T-helper 1 cell treated with Interleukin-12 subunit alpha and Interleukin-12 subunit beta and Interleukin-4 antibody, amounts not matched to agents 30 μg/mL and 1 μg/mL, for 36 hours (primary cell): Measurements from ENCODE around the gene RELB.
"Not testable (repeated sequence)": the region's sequence is repeated elsewhere in the genome, so short reads cannot be mapped to it uniquely, and the experiment has no call there.

Experiments
- H3K27ac Mint-ChIP-seq: one replicate; pipeline ENCODE4 v1.8.0; 2021; ENCODE audit warnings: mild to moderate bottlenecking, mixed read lengths
- H3K27me3 Mint-ChIP-seq: one replicate; pipeline ENCODE4 v1.8.0; 2021; ENCODE audit warnings: low read depth, mixed read lengths
- H3K36me3 Mint-ChIP-seq: one replicate; pipeline ENCODE4 v1.8.0; 2021; ENCODE audit warnings: low read depth, mixed read lengths
- H3K4me1 Mint-ChIP-seq: one replicate; pipeline ENCODE4 v1.8.0; 2021; ENCODE audit warnings: low read depth, mixed read lengths
- H3K4me3 Mint-ChIP-seq: one replicate; pipeline ENCODE4 v1.8.0; 2021; ENCODE audit warnings: mild to moderate bottlenecking, moderate library complexity, mixed read lengths
- H3K9me3 Mint-ChIP-seq: one replicate; pipeline ENCODE4 v1.8.0; 2021; ENCODE audit warnings: mixed read lengths

The RELB gene

GRCh38 chr19:44993926-44994537 lies 7.2 kb upstream of the RELB start:
- H3K27ac Mint-ChIP-seq: no peak overlapping the region
- H3K4me1 Mint-ChIP-seq: peaks cover under 1% of the 10 kb centered on the region
- no peaks in the 10 kb centered on the region for H3K27me3 Mint-ChIP-seq
- peaks cover 13% of the 10 kb centered on the region for H3K36me3 Mint-ChIP-seq
- H3K4me3 Mint-ChIP-seq: no peak overlapping the region
- H3K9me3 Mint-ChIP-seq: no peaks in the 10 kb centered on the region

DNA sequence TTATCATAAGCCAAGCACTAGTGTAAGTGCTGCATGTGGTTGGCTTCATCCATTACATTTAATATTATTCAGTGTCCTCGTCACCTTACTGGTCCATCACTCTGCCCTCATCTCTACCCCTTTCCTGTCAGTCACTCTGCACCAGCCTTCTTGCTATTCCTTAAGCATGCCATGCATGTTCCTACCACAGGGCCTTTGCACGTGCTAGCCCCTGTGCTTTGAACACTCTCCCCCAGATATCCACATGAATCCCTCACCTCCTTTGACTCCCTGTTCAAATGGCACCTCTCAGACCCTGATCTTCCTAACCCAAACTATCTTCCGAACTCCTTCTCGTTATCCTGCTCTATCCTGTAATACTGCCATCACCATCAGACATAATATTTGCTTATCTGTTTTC lies 3.2 kb upstream of the RELB start:
- H3K27ac Mint-ChIP-seq: peak overlapping the region; percentile 2
- H3K4me3 Mint-ChIP-seq: no peak overlapping the region
- no peaks in the 10 kb centered on the region for H3K9me3 Mint-ChIP-seq
- no peaks in the 10 kb centered on the region for H3K27me3 Mint-ChIP-seq
- peaks cover 13% of the 10 kb centered on the region for H3K4me1 Mint-ChIP-seq
- peaks cover 6% of the 10 kb centered on the region for H3K36me3 Mint-ChIP-seq

GRCh38 chr19:44999131-44999925 lies 1.9 kb upstream of the RELB start:
- H3K4me1 Mint-ChIP-seq: peaks cover 15% of the 10 kb centered on the region
- H3K4me3 Mint-ChIP-seq, H3K27me3 Mint-ChIP-seq, H3K36me3 Mint-ChIP-seq, H3K9me3 Mint-ChIP-seq: not testable (repeated sequence)
- peak overlapping the region; percentile 80 for H3K27ac Mint-ChIP-seq

DNA sequence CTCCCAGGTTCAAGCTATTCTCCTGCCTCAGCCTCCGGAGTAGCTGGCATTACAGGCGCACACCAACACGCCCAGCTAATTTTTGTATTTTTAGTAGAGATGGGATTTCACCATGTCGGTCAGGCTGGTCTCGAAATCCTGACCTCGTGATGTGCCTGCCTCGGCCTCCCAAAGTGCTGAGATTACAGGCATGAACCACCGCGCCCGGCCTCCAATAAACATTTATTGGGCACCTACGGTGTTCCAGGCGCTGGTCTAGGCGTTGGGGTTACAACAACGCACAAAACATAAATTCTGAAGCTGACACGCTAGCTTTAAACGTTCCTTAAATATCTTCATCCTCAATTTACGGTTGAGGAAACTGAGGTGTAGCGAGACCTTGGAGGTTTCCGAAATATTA lies 599 bp upstream of the RELB start:
- H3K36me3 Mint-ChIP-seq: not testable (repeated sequence)
- peak overlapping the region; percentile 54 for H3K4me3 Mint-ChIP-seq

DNA sequence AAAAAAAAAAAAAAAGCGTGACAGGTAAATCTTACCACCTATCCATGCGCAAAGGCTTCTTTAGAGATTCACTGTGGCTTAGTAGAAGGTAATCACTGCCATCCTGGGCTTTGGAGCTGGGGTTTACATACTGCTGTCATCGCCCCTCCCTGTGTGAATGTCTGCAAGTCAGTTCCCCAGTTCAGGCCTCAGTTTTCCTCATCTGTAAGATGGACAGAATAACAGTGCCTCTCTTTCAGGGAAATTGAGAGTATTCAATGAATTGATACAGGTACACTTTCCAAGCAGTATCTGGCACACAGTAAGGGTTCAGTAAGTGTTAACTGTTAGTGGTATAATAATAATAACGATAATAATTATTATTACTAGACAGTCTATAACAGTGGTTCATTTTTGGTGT lies 2.2 kb downstream of the RELB start:
- no peak overlapping the region for H3K27ac Mint-ChIP-seq
- H3K4me3 Mint-ChIP-seq: no peak overlapping the region

More for the DNA sequence above, 599 bp upstream of the RELB start:
- Mint-ChIP-seq H3K4me1 (peaks cover 16% of the 10 kb centered on the region), H3K27ac (peak overlapping the region; percentile 80)
- not testable (repeated sequence) for H3K27me3 Mint-ChIP-seq, H3K9me3 Mint-ChIP-seq

GRCh38 chr19:45005787-45006186 lies 4.5 kb downstream of the RELB start:
- Mint-ChIP-seq H3K36me3 (peaks cover 25% of the 10 kb centered on the region), H3K4me1 (peaks cover 15% of the 10 kb centered on the region), H3K4me3 (no peak overlapping the region), H3K27me3 (no peaks in the 10 kb centered on the region), H3K27ac (no peak overlapping the region), H3K9me3 (no peaks in the 10 kb centered on the region)

More for the DNA sequence above, 2.2 kb downstream of the RELB start:
- Mint-ChIP-seq H3K9me3 (no peaks in the 10 kb centered on the region), H3K4me1 (peaks cover 21% of the 10 kb centered on the region), H3K36me3 (peaks cover 17% of the 10 kb centered on the region), H3K27me3 (no peaks in the 10 kb centered on the region)

GRCh38 chr19:45008552-45008951 lies 7.3 kb downstream of the RELB start:
- no peak overlapping the region for H3K4me3 Mint-ChIP-seq
- no peaks in the 10 kb centered on the region for H3K27me3 Mint-ChIP-seq
- H3K4me1 Mint-ChIP-seq: peaks cover 7% of the 10 kb centered on the region
- H3K9me3 Mint-ChIP-seq: no peaks in the 10 kb centered on the region
- no peak overlapping the region for H3K27ac Mint-ChIP-seq
- peaks cover 27% of the 10 kb centered on the region for H3K36me3 Mint-ChIP-seq

- Mint-ChIP-seq H3K4me1 (peaks cover 7% of the 10 kb centered on the region), H3K27me3 (no peaks in the 10 kb centered on the region), H3K4me3 (no peak overlapping the region), H3K27ac (peak overlapping the region; percentile 26), H3K36me3 (peaks cover 32% of the 10 kb centered on the region), H3K9me3 (no peaks in the 10 kb centered on the region)
Observed at GRCh38 chr19:45009625-45010255, 8.5 kb downstream of the RELB start.

DNA sequence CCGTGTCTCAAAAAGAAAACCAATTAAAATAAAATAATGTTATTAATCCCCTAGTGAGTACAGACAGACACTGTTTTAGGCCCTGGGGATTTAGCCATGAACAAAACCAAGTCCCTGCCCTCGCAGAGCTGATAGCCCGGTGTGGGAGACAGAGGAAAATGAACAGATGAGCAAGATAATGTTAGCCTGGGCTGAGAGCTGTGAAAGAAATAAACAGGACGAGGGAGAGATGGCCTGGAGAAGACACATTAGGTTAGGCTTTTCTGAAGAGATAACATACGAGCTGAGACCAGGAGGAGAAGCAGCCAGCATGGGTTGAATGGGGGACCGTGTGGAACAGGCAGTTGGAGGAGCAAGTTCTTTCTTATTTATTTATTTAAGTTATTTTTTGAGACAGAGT lies 9.0 kb downstream of the RELB start:
- Mint-ChIP-seq H3K27me3 (no peaks in the 10 kb centered on the region), H3K4me1 (peaks cover 7% of the 10 kb centered on the region), H3K27ac (peak overlapping the region; percentile 34), H3K4me3 (no peak overlapping the region), H3K9me3 (no peaks in the 10 kb centered on the region), H3K36me3 (peaks cover 32% of the 10 kb centered on the region)

GRCh38 chr19:45011959-45012358 lies 10.7 kb downstream of the RELB start:
- Mint-ChIP-seq H3K9me3 (no peaks in the 10 kb centered on the region), H3K27ac (no peak overlapping the region), H3K36me3 (peaks cover 30% of the 10 kb centered on the region), H3K27me3 (no peaks in the 10 kb centered on the region), H3K4me1 (peaks cover 8% of the 10 kb centered on the region), H3K4me3 (no peak overlapping the region)

DNA sequence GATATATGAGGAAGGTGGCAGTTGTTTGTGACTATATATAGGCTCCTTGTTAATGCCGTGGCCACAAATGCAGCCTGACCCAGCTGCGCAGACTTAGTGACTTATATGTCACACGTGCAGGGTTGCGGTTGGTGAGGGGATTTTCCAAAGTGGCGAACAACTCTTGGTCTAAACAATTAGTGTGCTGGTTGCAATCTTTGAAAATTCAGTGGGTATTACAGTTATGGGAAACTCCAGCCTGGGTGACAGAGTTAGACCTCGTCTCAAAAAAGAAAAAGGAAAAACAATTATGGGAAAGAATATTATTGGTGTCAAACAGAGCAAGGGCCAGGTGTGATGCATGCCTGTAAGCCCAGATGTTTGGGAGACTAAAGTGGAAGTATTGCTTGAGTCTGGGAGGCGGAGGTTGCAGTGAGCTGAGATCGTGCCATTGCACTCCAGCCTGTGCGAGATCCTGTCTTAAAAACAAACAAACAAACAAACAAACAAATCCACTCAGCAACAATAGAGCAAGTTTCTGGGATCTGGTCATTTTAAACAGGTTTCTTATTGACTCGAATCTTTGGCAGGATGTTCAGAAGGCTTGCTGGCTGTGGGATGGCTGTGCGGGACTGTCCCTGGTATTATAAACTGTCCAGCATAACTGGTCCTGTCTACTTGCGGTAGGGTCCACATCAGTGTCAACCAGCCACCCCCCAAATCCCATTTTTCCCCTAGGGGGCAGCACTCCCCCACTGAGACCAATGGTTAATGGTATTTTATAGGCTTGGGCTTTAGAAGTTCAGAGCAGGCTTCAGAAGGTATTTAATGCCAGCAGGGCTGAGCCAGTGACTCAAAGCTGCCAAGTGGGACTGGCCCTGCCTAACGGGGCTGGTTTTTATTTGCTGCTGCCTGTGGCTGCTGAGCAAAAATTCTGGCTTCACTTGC lies 15.4 kb downstream of the RELB start:
- H3K27me3 Mint-ChIP-seq: no peaks in the 10 kb centered on the region
- H3K27ac Mint-ChIP-seq: peak overlapping the region; percentile 83
- no peaks in the 10 kb centered on the region for H3K9me3 Mint-ChIP-seq
- H3K4me1 Mint-ChIP-seq: peaks cover 8% of the 10 kb centered on the region
- peaks cover 25% of the 10 kb centered on the region for H3K36me3 Mint-ChIP-seq
- H3K4me3 Mint-ChIP-seq: peak overlapping the region; percentile 43

- no peaks in the 10 kb centered on the region for H3K9me3 Mint-ChIP-seq
- no peak overlapping the region for H3K4me3 Mint-ChIP-seq
- H3K27ac Mint-ChIP-seq: no peak overlapping the region
- H3K4me1 Mint-ChIP-seq: peaks cover 8% of the 10 kb centered on the region
- H3K36me3 Mint-ChIP-seq: peaks cover 18% of the 10 kb centered on the region
- no peaks in the 10 kb centered on the region for H3K27me3 Mint-ChIP-seq
Observed at GRCh38 chr19:45019187-45019586, 17.9 kb downstream of the RELB start.

DNA sequence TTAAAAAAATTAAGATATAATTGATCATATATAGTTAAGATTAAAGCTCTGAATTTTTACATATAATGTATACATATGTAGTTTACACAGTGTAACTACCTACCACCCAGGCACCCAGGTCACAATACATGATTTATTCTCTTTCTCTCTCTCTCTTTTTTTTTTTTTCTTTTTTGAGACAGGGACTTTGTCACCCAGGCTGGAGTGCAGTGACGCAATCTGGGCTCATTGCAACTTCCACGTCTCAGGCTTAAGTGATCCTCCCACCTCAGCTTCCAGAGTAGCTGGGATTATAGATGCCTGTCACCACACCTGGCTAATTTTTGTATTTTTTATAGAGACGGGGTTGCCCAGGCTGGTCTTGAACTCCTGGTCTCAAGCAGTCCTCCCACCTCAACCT lies 18.8 kb downstream of the RELB start:
- Mint-ChIP-seq H3K36me3 (peaks cover 19% of the 10 kb centered on the region), H3K27me3 (no peaks in the 10 kb centered on the region), H3K4me3 (no peak overlapping the region), H3K4me1 (peaks cover 8% of the 10 kb centered on the region), H3K27ac (no peak overlapping the region), H3K9me3 (no peaks in the 10 kb centered on the region)

- Mint-ChIP-seq H3K4me3 (no peak overlapping the region), H3K9me3 (no peaks in the 10 kb centered on the region), H3K4me1 (no peaks in the 10 kb centered on the region), H3K36me3 (peaks cover 24% of the 10 kb centered on the region), H3K27me3 (no peaks in the 10 kb centered on the region), H3K27ac (no peak overlapping the region)
Observed at GRCh38 chr19:45021971-45022370, 20.7 kb downstream of the RELB start.
